ENCODE measurements around the gene ADAMTS10. TPM values are rescaled to one million over a fixed set of nuclear protein-coding genes. Genes with fewer than 3 reads are reported as not detected.
A peak's percentile ranks its signal among the peaks of the same experiment; 100 is the strongest.
"Not testable (repeated sequence)": the region's sequence is repeated elsewhere in the genome, so short reads cannot be mapped to it uniquely, and the experiment has no call there.

Gene ADAMTS10
- total RNA-seq, 1 experiment from 2014 or later = not detected

DNA sequence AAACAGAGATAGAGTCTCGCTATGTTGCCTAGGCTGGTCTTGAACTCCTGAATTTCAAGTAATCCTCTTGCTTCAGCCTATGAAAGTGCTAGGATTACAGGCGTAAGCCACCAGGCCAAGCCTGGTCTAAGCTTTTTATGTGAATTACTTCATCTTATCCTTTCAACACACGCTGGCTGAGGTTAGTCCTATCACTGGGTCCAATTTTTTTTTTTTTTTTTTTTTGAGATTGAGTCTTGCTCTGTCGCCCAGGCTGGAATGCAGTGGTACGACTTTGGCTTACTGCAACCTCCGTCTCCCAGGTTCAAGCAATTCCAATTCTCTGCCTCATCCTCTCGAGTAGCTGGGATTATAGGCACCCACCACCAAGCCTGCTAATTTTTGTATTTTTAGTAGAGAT lies 43.7 kb downstream of the ADAMTS10 start:
- H3F3A ChIP-seq (ENCODE audit: low read length, unreplicated experiment) = no peaks in the 10 kb centered on the region
- no peak overlapping the region for H3K4me3 ChIP-seq (ENCODE audit: low read length)
- no peak overlapping the region for H3K27ac ChIP-seq (ENCODE audit: low read length)
- no peak overlapping the region for H3K9ac ChIP-seq (ENCODE audit: low read length)
- POLR2A ChIA-PET (ENCODE audit: unreplicated experiment) = no interaction called here
- no peaks in the 10 kb centered on the region for H3K9me3 ChIP-seq (ENCODE audit: low read length)
- CTCF ChIA-PET = interaction anchor here (0.8 kb wide), 1 partner anchor 12 kb away, joined by 4 read pairs; no protein-coding TSS in a partner anchor
- no peak overlapping the region for H3K4me2 ChIP-seq (ENCODE audit: low read length)
- ATAC-seq (no peak), DNase-seq (peak; percentile 11)
- no TSS peak for BruUV-seq (replicated peaks)
- no peaks in the 10 kb centered on the region for H3K36me3 ChIP-seq (ENCODE audit: low read depth, low read length)
- no peak overlapping the region for H2AFZ ChIP-seq (ENCODE audit: low read length)
- no peaks in the 10 kb centered on the region for H4K20me1 ChIP-seq (ENCODE audit: low read length)
- H3K9me2 ChIP-seq (replicated peaks; ENCODE audit: low read length) = no peaks in the 10 kb centered on the region
- no peaks in the 10 kb centered on the region for H3K27me3 ChIP-seq (ENCODE audit: low read length)
- H3K79me2 ChIP-seq (ENCODE audit: low read length) = no peaks in the 10 kb centered on the region
- TF ChIP-seq EZH2 (IDR thresholded peaks at IDR 0.05; ENCODE audit: low read length, unreplicated experiment) (no peak), EZH2phosphoT487 (IDR thresholded peaks at IDR 0.05; ENCODE audit: borderline replicate concordance, low read length) (no peak)
- TF ChIP-seq, protein P1, sequence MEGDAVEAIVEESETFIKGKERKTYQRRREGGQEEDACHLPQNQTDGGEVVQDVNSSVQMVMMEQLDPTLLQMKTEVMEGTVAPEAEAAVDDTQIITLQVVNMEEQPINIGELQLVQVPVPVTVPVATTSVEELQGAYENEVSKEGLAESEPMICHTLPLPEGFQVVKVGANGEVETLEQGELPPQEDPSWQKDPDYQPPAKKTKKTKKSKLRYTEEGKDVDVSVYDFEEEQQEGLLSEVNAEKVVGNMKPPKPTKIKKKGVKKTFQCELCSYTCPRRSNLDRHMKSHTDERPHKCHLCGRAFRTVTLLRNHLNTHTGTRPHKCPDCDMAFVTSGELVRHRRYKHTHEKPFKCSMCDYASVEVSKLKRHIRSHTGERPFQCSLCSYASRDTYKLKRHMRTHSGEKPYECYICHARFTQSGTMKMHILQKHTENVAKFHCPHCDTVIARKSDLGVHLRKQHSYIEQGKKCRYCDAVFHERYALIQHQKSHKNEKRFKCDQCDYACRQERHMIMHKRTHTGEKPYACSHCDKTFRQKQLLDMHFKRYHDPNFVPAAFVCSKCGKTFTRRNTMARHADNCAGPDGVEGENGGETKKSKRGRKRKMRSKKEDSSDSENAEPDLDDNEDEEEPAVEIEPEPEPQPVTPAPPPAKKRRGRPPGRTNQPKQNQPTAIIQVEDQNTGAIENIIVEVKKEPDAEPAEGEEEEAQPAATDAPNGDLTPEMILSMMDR (conservative IDR thresholded peaks at IDR 0.05; ENCODE audit: low read depth, low read length) = no peak
- H3K4me1 ChIP-seq (ENCODE audit: insufficient read depth, low read length) = peaks cover 26% of the 10 kb centered on the region
- intact Hi-C loops (cut with micrococcal nuclease) = no loop called here

DNA sequence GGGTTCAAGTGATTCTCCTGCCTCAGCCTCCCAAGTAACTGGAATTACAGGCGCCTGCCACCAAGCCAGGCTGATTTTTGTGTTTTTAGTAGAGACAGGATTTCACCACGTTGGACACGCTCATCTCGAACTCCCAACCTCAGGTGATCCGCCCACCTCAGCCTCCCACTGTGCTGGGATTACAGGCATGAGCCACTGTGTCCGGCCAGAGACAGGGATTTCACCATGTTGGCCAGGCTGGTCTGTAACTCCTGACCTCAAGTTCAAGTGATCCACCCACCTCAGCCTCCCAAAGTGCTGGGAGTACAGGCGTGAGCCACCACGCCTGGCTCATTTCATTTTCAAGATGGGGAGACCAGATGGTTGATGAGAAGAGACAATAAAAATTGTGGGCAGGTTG lies 45.6 kb downstream of the ADAMTS10 start:
- H3K79me2 ChIP-seq (ENCODE audit: low read length); BruUV-seq (replicated peaks); POLR2A ChIA-PET (ENCODE audit: unreplicated experiment); H3K27ac ChIP-seq (ENCODE audit: low read length); H3F3A ChIP-seq (ENCODE audit: low read length, unreplicated experiment); ATAC-seq; H4K20me1 ChIP-seq (ENCODE audit: low read length); H3K27me3 ChIP-seq (ENCODE audit: low read length); H3K9ac ChIP-seq (ENCODE audit: low read length); H3K9me3 ChIP-seq (ENCODE audit: low read length); DNase-seq; intact Hi-C loops (cut with micrococcal nuclease); CTCF ChIA-PET; H3K9me2 ChIP-seq (replicated peaks; ENCODE audit: low read length); H2AFZ ChIP-seq (ENCODE audit: low read length); H3K4me3 ChIP-seq (ENCODE audit: low read length); H3K4me2 ChIP-seq (ENCODE audit: low read length); H3K36me3 ChIP-seq (ENCODE audit: low read depth, low read length): not testable (repeated sequence)
- H3K4me1 ChIP-seq (ENCODE audit: insufficient read depth, low read length) = peaks cover 16% of the 10 kb centered on the region

DNA sequence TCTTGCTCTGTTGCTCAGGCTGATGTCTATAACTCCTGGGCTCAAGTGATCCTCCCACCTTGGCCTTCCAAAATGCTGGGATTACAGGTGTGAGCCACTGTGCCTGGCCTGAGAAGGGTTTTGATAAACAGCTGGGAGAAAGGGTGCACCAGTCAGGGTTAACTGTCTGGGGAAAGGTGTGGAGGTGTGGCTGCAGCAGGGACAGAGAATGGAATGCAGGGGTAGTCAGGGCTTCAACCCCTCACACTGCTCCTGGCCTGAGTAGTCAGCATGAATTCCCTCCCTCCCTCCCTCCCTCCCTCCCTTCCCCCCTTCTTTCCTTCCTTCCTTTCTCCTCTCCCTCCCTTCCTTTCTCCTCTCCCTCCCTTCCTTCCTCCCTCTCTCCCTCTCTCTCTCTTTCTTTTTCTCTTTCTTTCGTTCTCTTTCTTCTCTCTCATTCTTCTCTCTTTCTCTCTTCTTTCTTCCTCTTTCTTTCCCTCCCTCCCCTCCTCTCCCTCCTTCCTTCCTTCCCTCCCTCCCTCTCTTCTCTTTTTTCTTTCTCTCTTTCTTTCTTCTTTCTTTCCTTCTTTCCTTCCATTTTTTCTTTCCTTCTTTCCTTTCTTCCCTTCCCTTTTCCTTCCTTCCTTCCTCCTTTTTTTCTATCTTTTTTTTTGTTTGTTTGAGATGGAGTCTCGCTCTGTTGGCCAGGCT lies 49.3 kb downstream of the ADAMTS10 start:
- BruUV-seq (replicated peaks) = no TSS peak
- no peaks in the 10 kb centered on the region for H4K20me1 ChIP-seq (ENCODE audit: low read length)
- H3K79me2 ChIP-seq (ENCODE audit: low read length) = no peaks in the 10 kb centered on the region
- H3K4me1 ChIP-seq (ENCODE audit: insufficient read depth, low read length) = no peaks in the 10 kb centered on the region
- TF ChIP-seq EZH2 (IDR thresholded peaks at IDR 0.05; ENCODE audit: low read length, unreplicated experiment) = no peak
- TF ChIP-seq EZH2phosphoT487 (IDR thresholded peaks at IDR 0.05; ENCODE audit: borderline replicate concordance, low read length) = no peak
- TF ChIP-seq, protein P1 (conservative IDR thresholded peaks at IDR 0.05; ENCODE audit: low read depth, low read length) = no peak
- ATAC-seq (no peak), DNase-seq (no peak)
- intact Hi-C loops (cut with micrococcal nuclease) = no loop called here
- H3K36me3 ChIP-seq (ENCODE audit: low read depth, low read length) = no peaks in the 10 kb centered on the region
- no peaks in the 10 kb centered on the region for H3K9me2 ChIP-seq (replicated peaks; ENCODE audit: low read length)
- POLR2A ChIA-PET (ENCODE audit: unreplicated experiment) = no interaction called here
- CTCF ChIA-PET = no interaction called here
- no peak overlapping the region for H3K4me2 ChIP-seq (ENCODE audit: low read length)
- no peak overlapping the region for H3K27ac ChIP-seq (ENCODE audit: low read length)
- no peak overlapping the region for H3K4me3 ChIP-seq (ENCODE audit: low read length)
- H3K27me3 ChIP-seq (ENCODE audit: low read length) = no peaks in the 10 kb centered on the region
- no peak overlapping the region for H3K9ac ChIP-seq (ENCODE audit: low read length)
- H2AFZ ChIP-seq (ENCODE audit: low read length) = no peak overlapping the region
- H3F3A ChIP-seq (ENCODE audit: low read length, unreplicated experiment) = no peaks in the 10 kb centered on the region
- H3K9me3 ChIP-seq (ENCODE audit: low read length) = no peaks in the 10 kb centered on the region
